EH (cell line): ENCODE data around the gene FOXE3.
A peak's percentile ranks its signal among the peaks of the same experiment; 100 is the strongest.

Experiments
- DNase-seq: peaks from one replicate; pipeline ENCODE4 v3.0.0-alpha.2; 2015; ENCODE audit warnings: low read depth

FOXE3 gene

GRCh38 chr1:47405697-47406096 is 10.4 kb upstream of the FOXE3 start:
- no peak for DNase-seq

DNA sequence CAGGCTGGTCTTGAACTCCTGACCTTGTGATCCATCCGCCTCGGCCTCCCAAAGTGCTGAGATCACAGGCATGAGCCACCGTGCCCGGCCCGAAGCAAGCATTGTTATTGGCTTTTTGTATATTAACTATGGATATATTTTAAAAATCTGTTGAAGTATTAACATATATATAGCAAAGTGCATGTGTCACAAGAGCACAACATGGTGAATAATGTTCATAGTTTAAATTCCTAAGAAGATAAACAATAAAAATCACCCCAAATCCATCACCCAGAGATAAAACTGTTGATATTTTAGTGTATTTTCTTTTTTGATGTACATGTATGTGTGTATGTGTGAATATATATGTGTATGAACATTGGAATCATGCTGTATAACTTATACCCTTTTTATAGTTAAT is 9.1 kb upstream of the FOXE3 start:
- no peak for DNase-seq

GRCh38 chr1:47407481-47407880 is 8.6 kb upstream of the FOXE3 start:
- peak; percentile 47 for DNase-seq

GRCh38 chr1:47409311-47410067 is 6.6 kb upstream of the FOXE3 start:
- peak; percentile 95 for DNase-seq

GRCh38 chr1:47410068-47410455 is 6.0 kb upstream of the FOXE3 start:
- DNase-seq: no peak

DNA sequence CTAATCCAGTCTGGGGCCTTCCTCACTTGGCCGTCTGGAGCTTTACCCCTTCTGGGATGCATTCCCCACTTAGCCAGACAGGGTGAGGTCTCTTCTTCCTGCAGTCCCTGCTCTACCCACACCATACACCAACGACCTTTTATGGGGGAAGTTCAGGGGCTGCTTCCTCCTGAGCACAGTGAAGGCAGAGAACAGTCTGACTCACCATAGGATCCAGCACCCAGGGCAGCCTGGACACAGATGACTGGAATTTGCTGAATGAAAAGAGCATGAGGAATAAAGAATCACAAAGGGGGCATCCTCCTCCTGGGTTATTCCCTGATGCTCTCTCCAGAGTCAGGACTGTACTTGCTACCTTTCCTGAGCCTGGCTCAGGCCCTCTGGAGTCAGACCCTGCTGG is 4.6 kb upstream of the FOXE3 start:
- peak; percentile 78 for DNase-seq

DNA sequence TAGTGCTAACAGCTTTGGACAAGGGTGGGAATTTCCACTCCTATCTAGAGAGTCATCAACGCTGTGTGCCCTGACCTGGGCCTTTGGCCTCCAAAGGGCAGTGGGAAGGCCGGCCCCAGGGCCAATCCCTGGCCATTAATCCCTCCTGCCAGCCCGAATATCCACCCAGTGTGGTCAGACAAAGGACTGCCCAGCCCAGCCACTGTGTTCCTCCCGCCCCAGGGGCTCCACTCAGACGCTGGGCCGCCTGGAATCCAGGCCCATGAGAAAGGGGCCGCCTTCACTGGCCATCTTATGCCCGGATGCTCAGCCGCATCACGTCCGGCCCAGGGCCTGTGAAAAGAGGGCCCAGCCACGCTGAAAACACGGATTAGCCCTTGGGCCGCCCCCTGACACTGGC is 3.6 kb upstream of the FOXE3 start:
- DNase-seq: no peak

- DNase-seq: no peak
Measured at GRCh38 chr1:47416319-47417169, 459 bp downstream of the FOXE3 start.

DNA sequence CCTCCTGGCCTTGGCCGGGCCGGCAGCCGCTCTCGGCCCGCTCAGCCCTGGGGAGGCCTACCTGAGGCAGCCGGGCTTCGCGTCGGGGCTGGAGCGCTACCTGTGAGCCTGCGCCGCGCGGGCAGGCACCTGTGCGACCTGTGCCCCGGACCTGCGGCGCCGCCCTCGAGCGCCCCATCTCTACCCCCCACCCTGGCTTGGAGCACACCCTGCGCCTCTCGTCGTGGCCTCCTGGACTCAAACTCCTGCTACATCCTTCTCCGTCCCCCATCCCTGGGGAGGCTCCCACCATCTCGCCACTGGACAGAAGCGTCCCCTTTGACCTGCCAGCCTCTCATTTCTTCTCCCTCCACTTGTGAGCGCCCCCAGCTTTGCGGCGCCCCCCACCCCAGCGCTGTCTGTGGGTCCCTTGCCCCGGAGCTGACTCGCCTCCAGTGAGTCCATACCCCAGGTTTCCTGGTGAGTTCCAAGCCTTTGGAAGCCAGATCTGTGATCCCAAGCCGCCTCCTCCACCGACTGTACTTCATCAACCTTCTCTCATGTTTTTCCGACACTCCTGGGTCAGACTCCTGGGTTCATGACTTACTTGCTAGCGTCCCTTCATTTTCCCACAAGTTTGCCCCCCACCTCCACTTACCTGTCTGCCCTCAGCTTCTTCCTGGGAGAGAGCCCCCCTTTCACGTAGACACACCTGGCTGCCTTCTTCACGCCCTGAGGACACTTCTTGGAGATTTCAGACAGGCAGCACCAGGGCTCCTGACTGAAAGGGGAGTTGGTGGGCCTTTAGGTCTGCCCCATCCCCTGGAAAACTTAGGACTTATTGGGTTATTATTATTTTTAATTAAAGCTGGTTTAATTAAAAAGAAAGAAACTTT is 1.3 kb downstream of the FOXE3 start:
- DNase-seq: no peak

DNA sequence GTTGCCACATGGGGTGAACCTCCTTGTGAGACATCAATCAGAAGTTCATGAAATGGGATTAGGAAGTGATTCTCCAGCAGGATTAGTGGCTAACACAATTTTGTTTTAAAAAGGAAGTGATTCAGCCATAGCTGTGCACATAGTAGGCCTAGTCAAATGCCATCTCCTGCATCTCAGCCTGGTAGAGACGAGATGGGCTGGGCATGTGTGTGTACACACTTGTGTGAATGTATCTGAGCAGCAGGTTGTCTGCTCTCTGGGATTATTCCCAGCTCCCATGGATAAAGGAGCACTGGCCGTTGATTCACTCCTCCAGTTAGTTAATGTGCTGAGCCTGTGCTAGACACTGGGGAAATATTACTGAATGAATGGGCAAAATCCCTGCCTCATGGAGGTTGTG is 2.0 kb downstream of the FOXE3 start:
- DNase-seq: no peak

- no peak for DNase-seq
Measured at GRCh38 chr1:47418681-47419325, 2.7 kb downstream of the FOXE3 start.

DNA sequence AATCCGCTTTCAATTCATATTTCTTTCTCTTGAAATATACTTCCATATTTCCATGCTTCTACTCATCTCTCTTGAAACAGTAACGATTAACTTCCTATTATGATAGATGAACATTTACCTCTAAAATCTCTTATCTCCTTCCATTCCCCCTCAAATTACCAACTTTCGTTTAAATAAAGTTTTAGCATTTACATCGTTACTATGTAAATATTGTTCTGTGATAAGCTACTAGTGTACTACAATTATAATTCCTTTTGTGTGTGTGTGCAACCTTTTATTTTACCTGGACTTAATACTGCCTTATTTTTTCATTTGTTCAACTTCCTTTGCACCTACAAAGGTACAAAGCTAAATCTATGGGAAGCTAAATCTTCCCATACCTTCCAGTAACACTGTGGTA is 4.5 kb downstream of the FOXE3 start:
- no peak for DNase-seq

DNA sequence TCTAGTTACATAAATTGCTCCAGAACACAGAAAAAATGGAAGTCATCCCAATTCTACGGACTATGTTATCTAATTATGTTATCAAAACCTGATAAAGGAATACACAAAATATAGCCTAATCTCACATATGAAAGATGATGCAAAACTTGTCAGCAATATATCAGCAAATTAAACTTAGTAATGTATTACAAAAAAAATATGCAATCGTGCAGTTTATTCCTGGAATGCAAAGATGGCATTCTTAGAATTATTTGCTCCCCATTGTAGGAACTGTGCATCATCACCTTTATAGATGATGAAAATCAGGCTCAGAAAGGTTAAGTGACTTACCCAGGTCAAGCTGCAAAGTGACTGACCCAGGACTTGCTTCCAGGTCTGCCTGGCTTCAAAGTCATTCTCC is 7.8 kb downstream of the FOXE3 start:
- no peak for DNase-seq

DNA sequence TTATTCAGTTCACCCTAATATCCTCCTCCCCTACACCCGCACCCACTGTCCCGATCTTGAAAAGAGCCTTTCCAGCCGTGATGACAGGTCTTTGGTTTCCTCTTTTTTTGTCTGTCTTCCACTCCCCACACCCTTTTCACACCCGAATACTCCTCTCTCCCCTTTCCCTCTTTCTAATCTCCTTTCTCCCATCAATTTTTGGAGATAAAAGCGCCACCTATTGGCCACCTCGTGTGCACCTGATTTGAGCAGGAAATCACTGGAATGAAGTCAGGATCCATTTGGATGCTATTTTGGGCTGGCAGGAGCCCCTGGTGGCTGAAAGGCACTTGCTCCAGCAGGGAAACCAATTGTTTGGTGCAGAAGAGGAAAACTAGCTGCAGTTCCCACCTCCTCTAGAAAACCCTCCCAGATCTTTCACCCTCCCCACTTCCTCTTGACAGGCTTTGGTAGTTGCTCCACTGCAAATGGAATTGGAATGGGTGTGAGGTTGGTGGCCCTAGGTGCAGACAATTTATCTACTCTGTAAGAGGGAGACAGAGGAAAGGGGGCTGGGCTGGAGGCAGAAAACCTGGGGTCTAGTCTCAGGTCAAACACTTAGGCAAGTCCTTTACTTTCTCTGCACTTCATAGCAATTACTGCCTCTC is 8.4 kb downstream of the FOXE3 start:
- peak; percentile 76 for DNase-seq

GRCh38 chr1:47431534-47431933 is 15.4 kb downstream of the FOXE3 start:
- DNase-seq: peak; percentile 90

DNA sequence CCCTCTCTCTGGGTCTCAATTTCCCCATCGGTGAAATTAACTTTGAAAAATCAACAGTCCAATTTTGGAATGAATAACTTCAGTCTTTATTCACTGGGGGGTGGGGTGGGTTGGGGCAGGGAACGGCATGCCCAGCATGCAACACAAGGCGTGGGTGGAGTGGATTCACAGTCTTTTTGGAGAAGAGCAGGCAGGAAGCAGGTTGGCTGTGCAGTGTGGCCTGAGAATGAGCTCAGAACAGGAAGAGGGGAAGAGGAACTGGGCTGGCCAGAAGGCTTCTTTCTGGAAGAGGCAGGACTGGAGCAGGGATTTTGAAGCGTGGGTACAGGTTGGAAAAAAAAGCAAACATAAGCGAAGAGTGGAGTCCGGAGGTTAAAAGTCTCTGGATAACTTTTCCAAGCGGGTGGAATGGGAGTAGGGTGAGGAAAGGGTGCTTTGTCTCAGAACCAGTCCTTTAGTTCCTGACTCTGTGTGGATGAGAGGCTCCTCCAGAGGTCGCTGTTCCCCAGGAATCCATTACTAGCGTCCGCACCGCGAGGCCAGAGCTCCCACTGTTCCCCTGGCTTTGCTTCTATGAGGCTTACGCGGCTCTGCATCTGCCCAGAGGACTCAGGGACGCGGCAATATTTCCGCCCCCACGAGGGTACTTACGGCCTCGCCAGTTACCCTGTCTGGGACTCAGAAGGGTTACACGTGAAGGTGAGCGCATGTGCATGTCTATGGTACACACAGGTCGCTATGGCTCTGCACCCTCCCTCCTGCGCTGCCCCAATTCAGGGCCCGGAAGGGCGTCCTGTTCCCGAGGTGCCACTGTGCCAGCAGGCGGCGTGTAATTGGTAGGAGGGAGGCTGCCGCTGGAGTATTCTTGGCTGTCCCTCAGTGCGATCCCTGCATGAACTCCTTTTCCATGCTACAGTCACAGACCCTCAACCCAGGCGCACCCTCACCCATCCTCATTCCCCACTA is 16.3 kb downstream of the FOXE3 start:
- DNase-seq: peak; percentile 77

- no peak for DNase-seq
Measured at GRCh38 chr1:47433037-47433421, 16.9 kb downstream of the FOXE3 start.

- DNase-seq: no peak
Measured at GRCh38 chr1:47433477-47434050, 17.5 kb downstream of the FOXE3 start.

DNA sequence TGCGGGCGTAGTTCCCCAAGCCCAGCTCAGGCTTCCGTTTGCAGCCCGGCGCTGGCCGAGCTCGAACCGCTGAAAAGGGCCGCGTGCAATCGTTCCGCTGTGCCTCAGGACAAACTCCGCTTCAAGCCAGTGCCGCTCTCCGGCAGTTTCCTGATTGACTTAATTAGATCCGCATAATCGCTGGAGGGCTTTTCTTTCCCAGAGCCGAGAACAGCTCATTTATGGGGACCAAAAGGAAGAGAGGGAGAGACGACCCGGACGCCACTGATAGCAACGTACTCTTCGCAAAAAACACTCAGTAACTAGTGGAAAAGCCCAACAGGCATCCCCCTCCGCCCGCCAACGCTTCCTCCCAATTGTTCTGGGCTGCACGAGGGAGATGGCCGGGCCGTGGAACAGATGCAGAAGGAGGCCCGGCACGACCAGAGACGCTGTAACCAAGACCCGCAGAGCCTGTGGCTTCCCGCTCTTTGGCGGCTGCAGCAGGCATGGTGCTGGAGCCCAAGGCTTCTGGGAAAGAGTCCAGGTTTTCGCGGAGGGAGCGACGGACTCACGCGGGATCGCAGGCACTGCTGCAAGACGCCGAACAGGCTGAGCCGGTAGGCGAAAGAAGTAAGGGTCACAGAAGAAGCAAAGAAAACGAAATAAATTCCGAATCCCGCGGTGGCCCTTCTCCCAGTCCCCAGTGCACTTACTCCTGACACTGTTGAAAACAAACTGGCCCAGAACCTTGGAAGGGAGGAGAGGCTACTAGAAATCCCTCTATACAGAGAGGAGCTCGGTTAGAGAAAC is 18.2 kb downstream of the FOXE3 start:
- peak; percentile 57 for DNase-seq
